BE2C (cell line): ENCODE data around the gene FOXD2.

Experiments
- DNase-seq: peaks from one replicate; pipeline ENCODE4 v3.0.0-alpha.2; 2020
- H3K27me3 ChIP-seq: fragments of 250-450 bp; sonication (Bioruptor Pico); 2 replicates; pipeline ENCODE4 v1.5.1; 2020; ENCODE audit warnings: mild to moderate bottlenecking
- H3K36me3 ChIP-seq: fragments of 250-450 bp; sonication (Bioruptor Pico); 2 replicates; pipeline ENCODE4 v1.5.1; 2020; ENCODE audit warnings: mild to moderate bottlenecking
- H3K4me1 ChIP-seq: fragments of 250-450 bp; sonication (Bioruptor Pico); 2 replicates; pipeline ENCODE4 v1.5.1; 2020
- H3K4me3 ChIP-seq: 2 replicates; pipeline ENCODE4 v1.5.1; 2011; ENCODE audit warnings: low read depth, low read length
- H3K9me3 ChIP-seq: fragments of 250-450 bp; sonication (Bioruptor Pico); 2 replicates; pipeline ENCODE4 v1.5.1; 2020
- CTCF ChIP-seq: IDR thresholded peaks from 2 replicates; pipeline ENCODE4 v1.5.1; 2012; ENCODE audit warnings: mild to moderate bottlenecking, low read depth, low read length

The FOXD2 gene

GRCh38 chr1:47440599-47441081, 2.8 kb downstream of the FOXD2 start:
- Histone ChIP-seq H3K27me3 (peaks cover 93% of the 10 kb centered on the region), H3K9me3 (no peaks in the 10 kb centered on the region), H3K4me3 (no peak overlapping the region), H3K4me1 (no peaks in the 10 kb centered on the region), H3K36me3 (no peaks in the 10 kb centered on the region)
- no peak for DNase-seq
- no peak for TF ChIP-seq CTCF

- Histone ChIP-seq H3K27me3 (peaks cover 90% of the 10 kb centered on the region), H3K4me1 (no peaks in the 10 kb centered on the region), H3K36me3 (no peaks in the 10 kb centered on the region), H3K4me3 (no peak overlapping the region), H3K9me3 (no peaks in the 10 kb centered on the region)
- DNase-seq: no peak
- TF ChIP-seq CTCF: no peak
Observed at GRCh38 chr1:47441450-47442106, 3.7 kb downstream of the FOXD2 start.

GRCh38 chr1:47442202-47442601, 4.4 kb downstream of the FOXD2 start:
- H3K9me3 ChIP-seq: no peaks in the 10 kb centered on the region
- no peak for DNase-seq
- no peak for TF ChIP-seq CTCF
- H3K4me1 ChIP-seq: no peaks in the 10 kb centered on the region
- peaks cover 90% of the 10 kb centered on the region for H3K27me3 ChIP-seq
- no peaks in the 10 kb centered on the region for H3K36me3 ChIP-seq
- no peak overlapping the region for H3K4me3 ChIP-seq

GRCh38 chr1:47442842-47443529, 5.1 kb downstream of the FOXD2 start:
- peaks cover 88% of the 10 kb centered on the region for H3K27me3 ChIP-seq
- DNase-seq: no peak
- no peaks in the 10 kb centered on the region for H3K9me3 ChIP-seq
- H3K4me1 ChIP-seq: no peaks in the 10 kb centered on the region
- no peak for TF ChIP-seq CTCF
- no peaks in the 10 kb centered on the region for H3K36me3 ChIP-seq
- no peak overlapping the region for H3K4me3 ChIP-seq

- TF ChIP-seq CTCF: no peak
- Histone ChIP-seq H3K9me3 (no peaks in the 10 kb centered on the region), H3K36me3 (no peaks in the 10 kb centered on the region), H3K4me3 (no peak overlapping the region), H3K4me1 (no peaks in the 10 kb centered on the region), H3K27me3 (peaks cover 85% of the 10 kb centered on the region)
- no peak for DNase-seq
Observed at GRCh38 chr1:47443530-47444296, 5.9 kb downstream of the FOXD2 start.

GRCh38 chr1:47444297-47444561, 6.4 kb downstream of the FOXD2 start:
- DNase-seq: no peak
- no peak for TF ChIP-seq CTCF
- Histone ChIP-seq H3K9me3 (no peaks in the 10 kb centered on the region), H3K4me1 (no peaks in the 10 kb centered on the region), H3K36me3 (no peaks in the 10 kb centered on the region), H3K27me3 (peaks cover 85% of the 10 kb centered on the region), H3K4me3 (no peak overlapping the region)
